Spleen (tissue), 7 donors: ENCODE data around the gene DNAAF6.

Source experiments
- POLR2A ChIP-seq, 3 donors: fragments of 450-650 bp; IDR thresholded peaks; one replicate each; pipeline ENCODE4 v1.5.1; 2017; ENCODE audit warnings: antibody characterized with exemption in 3 of 3, mild to moderate bottlenecking in 1 of 3
- POLR2AphosphoS5 ChIP-seq, 3 donors: sonication (generic); formaldehyde crosslinking; IDR thresholded peaks; one replicate each; pipeline ENCODE4 v1.5.1; 2017; ENCODE audit warnings: antibody characterized with exemption in 3 of 3
- TF ChIP-seq, protein P1 (sequence below), 11 experiments: fragments of 200-600 bp in 7 of 11; fragments of 450-650 bp in 4 of 11; sonication (generic) in 4 of 11; IDR thresholded peaks in 8 of 11; conservative IDR thresholded peaks in 3 of 11; 1 replicate in 7 of 11; 2 replicates in 4 of 11; pipeline versions ENCODE4 v1.4.0 to v1.8.0; 2016 to 2021; ENCODE audit warnings: antibody characterized with exemption in 11 of 11, inconsistent platforms in 4 of 11, mild to moderate bottlenecking in 1 of 11
- donor health status: DM: no; HTN: no; CAD: no; lungs with moderate emphysema.
- donor health status: DM: no; HTN: no; CAD: no.
- donor health status: DM: no; HTN: no; CAD: no.

DNA sequence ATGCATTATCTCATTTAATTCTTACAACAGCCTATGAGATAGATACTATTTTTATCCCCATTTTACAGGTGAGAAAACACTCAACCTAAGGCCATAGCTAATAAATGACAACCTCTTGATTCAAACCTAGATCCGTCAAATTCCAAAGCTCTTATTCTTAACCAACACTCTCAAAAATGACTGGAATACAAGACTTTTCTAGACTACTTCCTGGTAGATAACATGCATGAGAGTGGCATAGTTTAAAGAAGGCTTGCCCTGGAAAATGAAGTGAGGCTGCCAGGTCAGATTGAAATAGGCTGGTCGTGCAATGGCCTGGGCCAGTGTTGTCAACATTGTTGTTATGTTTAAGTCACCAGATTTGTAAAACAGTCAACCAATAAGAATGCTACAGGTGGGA lies 86.6 kb downstream of the DNAAF6 start:
- no peak for TF ChIP-seq POLR2AphosphoS5 (IDR thresholded peaks at IDR 0.05)
- TF ChIP-seq, protein P1, sequence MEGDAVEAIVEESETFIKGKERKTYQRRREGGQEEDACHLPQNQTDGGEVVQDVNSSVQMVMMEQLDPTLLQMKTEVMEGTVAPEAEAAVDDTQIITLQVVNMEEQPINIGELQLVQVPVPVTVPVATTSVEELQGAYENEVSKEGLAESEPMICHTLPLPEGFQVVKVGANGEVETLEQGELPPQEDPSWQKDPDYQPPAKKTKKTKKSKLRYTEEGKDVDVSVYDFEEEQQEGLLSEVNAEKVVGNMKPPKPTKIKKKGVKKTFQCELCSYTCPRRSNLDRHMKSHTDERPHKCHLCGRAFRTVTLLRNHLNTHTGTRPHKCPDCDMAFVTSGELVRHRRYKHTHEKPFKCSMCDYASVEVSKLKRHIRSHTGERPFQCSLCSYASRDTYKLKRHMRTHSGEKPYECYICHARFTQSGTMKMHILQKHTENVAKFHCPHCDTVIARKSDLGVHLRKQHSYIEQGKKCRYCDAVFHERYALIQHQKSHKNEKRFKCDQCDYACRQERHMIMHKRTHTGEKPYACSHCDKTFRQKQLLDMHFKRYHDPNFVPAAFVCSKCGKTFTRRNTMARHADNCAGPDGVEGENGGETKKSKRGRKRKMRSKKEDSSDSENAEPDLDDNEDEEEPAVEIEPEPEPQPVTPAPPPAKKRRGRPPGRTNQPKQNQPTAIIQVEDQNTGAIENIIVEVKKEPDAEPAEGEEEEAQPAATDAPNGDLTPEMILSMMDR (IDR thresholded peaks at IDR 0.05 in 8 of 11, conservative IDR thresholded peaks at IDR 0.05 in 3 of 11) = no peak
- no peak for TF ChIP-seq POLR2A (IDR thresholded peaks at IDR 0.05)
